Measurements from ENCODE around the gene KRT13. TPM values are rescaled to one million over a fixed set of nuclear protein-coding genes. Genes with fewer than 3 reads are reported as not detected.
A peak's percentile ranks its signal among the peaks of the same experiment; 100 is the strongest.

KRT13 gene
- total RNA-seq, 2 donors from 2014 or later: not detected

DNA sequence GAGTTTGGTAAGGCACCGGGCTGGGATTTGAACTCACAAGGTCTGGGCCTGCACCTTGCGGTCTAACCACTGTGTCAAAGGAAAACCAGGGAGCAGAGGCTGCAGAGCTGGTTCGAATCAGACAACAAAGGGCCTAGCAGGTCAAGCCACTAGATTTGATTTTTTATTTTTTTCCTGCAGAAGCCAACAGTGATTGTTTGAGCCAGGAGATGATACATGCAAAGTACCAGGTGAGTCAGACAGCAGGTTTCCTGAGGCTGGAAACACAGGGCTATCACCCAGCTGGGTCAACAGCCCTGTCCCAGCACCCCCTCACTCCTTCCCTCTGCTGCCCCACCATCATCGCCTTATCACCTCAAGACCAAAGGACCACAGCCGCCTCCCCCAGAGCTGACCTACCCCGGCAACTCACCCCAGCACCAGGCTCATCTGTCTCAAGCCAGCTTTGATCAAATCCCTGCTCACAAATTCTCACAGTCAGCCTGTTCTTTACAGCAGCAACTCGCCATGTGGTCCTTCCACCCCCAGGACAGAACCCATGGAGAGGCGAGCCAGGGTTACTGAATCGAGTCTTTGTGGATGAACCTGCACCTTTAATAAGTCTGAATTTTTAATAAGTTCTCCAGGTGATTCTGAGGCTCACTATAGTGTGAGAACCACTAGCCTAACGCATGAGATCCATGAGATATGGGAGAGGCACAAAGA, 35.7 kb upstream of the KRT13 start:
- WGBS, 2 experiments (ENCODE audit: insufficient coverage in 1 of 2, insufficient read length in 1 of 2): 88 to 90% methylated on average over 9 to 10 of the region's 10 CpGs
- Histone ChIP-seq H3K4me3 (ENCODE audit: low read length) (no peak overlapping the region), H3K27me3 (ENCODE audit: control insufficient read depth, insufficient read depth, low read length, poor library complexity, severe bottlenecking) (no peaks in the 10 kb centered on the region), H3K27ac (ENCODE audit: low read depth, low read length) (no peak overlapping the region), H3K9me3 (ENCODE audit: control insufficient read depth, low read length) (no peaks in the 10 kb centered on the region), H3K9ac (ENCODE audit: extremely low read depth, low read length, poor library complexity, severe bottlenecking) (no peak overlapping the region), H3K36me3 (ENCODE audit: control insufficient read depth, insufficient read depth, low read length) (no peaks in the 10 kb centered on the region), H3K4me1 (ENCODE audit: control insufficient read depth, insufficient read depth, low read length) (peaks cover 18% of the 10 kb centered on the region)
- Mint-ChIP-seq H3K27me3 (ENCODE audit: insufficient read depth) (no peaks in the 10 kb centered on the region), H3K36me3 (ENCODE audit: low read depth) (no peaks in the 10 kb centered on the region), H3K4me3 (peak overlapping the region; percentile 10), H3K4me1 (peaks cover 60% of the 10 kb centered on the region), H3K27ac (peak overlapping the region; percentile 78), H3K9me3 (no peaks in the 10 kb centered on the region)
- TF ChIP-seq CTCF (conservative IDR thresholded peaks at IDR 0.05): no peak
- peak; percentile 55 for DNase-seq

DNA sequence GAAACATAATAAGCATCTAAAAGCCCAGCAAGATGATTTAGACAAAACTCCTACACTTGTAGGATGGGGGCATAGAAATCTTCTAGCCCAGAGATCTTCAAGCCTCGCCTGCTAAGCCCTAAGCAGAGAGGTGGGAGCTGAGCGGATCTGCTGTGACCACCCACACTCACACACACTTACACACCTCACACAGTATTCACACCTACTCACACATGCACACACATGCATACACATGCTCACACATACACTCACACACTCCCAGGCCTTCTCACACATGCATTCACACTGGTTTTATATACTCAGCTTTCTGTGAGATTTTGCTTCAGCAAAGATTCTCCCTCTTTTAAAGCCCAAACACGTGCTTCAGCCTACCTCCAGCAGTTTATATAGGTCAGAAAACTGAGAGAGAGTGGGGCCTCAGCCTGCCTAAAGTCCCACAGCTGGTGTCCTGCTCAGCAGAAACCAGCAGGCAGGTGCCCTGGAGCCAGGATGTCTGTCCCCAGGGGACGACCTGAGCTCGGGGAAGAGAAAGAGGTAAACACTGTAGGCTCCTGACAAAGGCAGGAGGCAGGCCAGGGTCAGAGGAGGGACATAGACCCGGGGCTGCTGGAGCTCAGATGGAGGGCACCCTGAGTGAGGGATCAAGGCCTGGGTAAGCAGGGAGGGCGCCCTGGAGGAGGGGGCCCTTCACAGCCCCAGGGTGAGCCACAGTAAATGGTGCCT, 34.7 kb upstream of the KRT13 start:
- 52 to 72% methylated on average over 5 to 7 of the region's 7 CpGs for WGBS, 2 experiments (ENCODE audit: insufficient coverage in 1 of 2, insufficient read length in 1 of 2)
- H3K36me3 Mint-ChIP-seq (ENCODE audit: low read depth): no peaks in the 10 kb centered on the region
- peak overlapping the region; percentile 78 for H3K27ac Mint-ChIP-seq

GRCh38 chr17:41539071-41539492, 33.7 kb upstream of the KRT13 start:
- Mint-ChIP-seq H3K27me3 (ENCODE audit: insufficient read depth) (no peaks in the 10 kb centered on the region), H3K27ac (peak overlapping the region; percentile 93), H3K4me3 (peak overlapping the region; percentile 38), H3K36me3 (ENCODE audit: low read depth) (no peaks in the 10 kb centered on the region), H3K4me1 (peaks cover 64% of the 10 kb centered on the region), H3K9me3 (no peaks in the 10 kb centered on the region)
- Histone ChIP-seq H3K4me1 (ENCODE audit: control insufficient read depth, insufficient read depth, low read length) (peaks cover 20% of the 10 kb centered on the region), H3K27ac (ENCODE audit: low read depth, low read length) (no peak overlapping the region), H3K9me3 (ENCODE audit: control insufficient read depth, low read length) (no peaks in the 10 kb centered on the region), H3K27me3 (ENCODE audit: control insufficient read depth, insufficient read depth, low read length, poor library complexity, severe bottlenecking) (no peaks in the 10 kb centered on the region), H3K9ac (ENCODE audit: extremely low read depth, low read length, poor library complexity, severe bottlenecking) (no peak overlapping the region), H3K4me3 (ENCODE audit: low read length) (no peak overlapping the region), H3K36me3 (ENCODE audit: control insufficient read depth, insufficient read depth, low read length) (no peaks in the 10 kb centered on the region)
- no peak for TF ChIP-seq CTCF (conservative IDR thresholded peaks at IDR 0.05)
- WGBS, 2 experiments (ENCODE audit: insufficient coverage in 1 of 2, insufficient read length in 1 of 2): 73 to 87% methylated on average over 3 to 5 of the region's 5 CpGs
- peak; percentile 82 for DNase-seq

More for the DNA sequence above, 34.7 kb upstream of the KRT13 start:
- Histone ChIP-seq H3K4me1 (ENCODE audit: control insufficient read depth, insufficient read depth, low read length) (peaks cover 24% of the 10 kb centered on the region), H3K27me3 (ENCODE audit: control insufficient read depth, insufficient read depth, low read length, poor library complexity, severe bottlenecking) (no peaks in the 10 kb centered on the region), H3K27ac (ENCODE audit: low read depth, low read length) (no peak overlapping the region), H3K36me3 (ENCODE audit: control insufficient read depth, insufficient read depth, low read length) (no peaks in the 10 kb centered on the region), H3K4me3 (ENCODE audit: low read length) (no peak overlapping the region), H3K9me3 (ENCODE audit: control insufficient read depth, low read length) (no peaks in the 10 kb centered on the region), H3K9ac (ENCODE audit: extremely low read depth, low read length, poor library complexity, severe bottlenecking) (no peak overlapping the region)
- H3K4me1 Mint-ChIP-seq: peaks cover 67% of the 10 kb centered on the region
- H3K9me3 Mint-ChIP-seq: no peaks in the 10 kb centered on the region
- H3K4me3 Mint-ChIP-seq: peak overlapping the region; percentile 10
- no peaks in the 10 kb centered on the region for H3K27me3 Mint-ChIP-seq (ENCODE audit: insufficient read depth)
- peak; percentile 80 for DNase-seq
- no peak for TF ChIP-seq CTCF (conservative IDR thresholded peaks at IDR 0.05)
